HG03442 (cell line): ENCODE data around the gene VCY1B.
"Not testable (repeated sequence)": the region's sequence is repeated elsewhere in the genome, so short reads cannot be mapped to it uniquely, and the experiment has no call there.

Experiments used
- ATAC-seq: cut with Tn5 transposase; IDR thresholded peaks from one replicate; pipeline ENCODE4 v1.9.1; 2021; ENCODE audit warnings: mild to moderate bottlenecking, moderate library complexity; ENCODE audit not compliant: unreplicated experiment

VCY1B gene

GRCh38 chrY:14055927-14056326 is at the start of gene VCY1B:
Gene VCY1B, plus strand, starts transcription at chrY:14056227. Its CDS starts 63 bp downstream, at chrY:14056290.
- not testable (repeated sequence) for ATAC-seq

GRCh38 chrY:14011916-14012315 is 44.1 kb upstream of the VCY1B start:
- not testable (repeated sequence) for ATAC-seq

- ATAC-seq, result not testable (repeated sequence)
Observed at GRCh38 chrY:14030395-14030794, 25.6 kb upstream of the VCY1B start.

- ATAC-seq, result no peak
Observed at GRCh38 chrY:14085877-14086276, 29.9 kb downstream of the VCY1B start.
